Mesenchymal stem cell (in vitro differentiated cells and primary cell): ENCODE results near the gene DSCAML1.

ENCODE experiments used
- DNase-seq: peaks from one replicate; pipeline ENCODE4 v3.0.0-alpha.2; 2013
- H2AFZ ChIP-seq: one replicate; pipeline ENCODE4 v1.6.1; 2013; ENCODE audit warnings: low read depth, mild to moderate bottlenecking, control low read depth, inconsistent platforms, low read length, moderate library complexity
- H2AK5ac ChIP-seq: 2 replicates; pipeline ENCODE4 v1.6.1; 2013; ENCODE audit warnings: low read length, moderate library complexity, mild to moderate bottlenecking, inconsistent platforms; ENCODE audit not compliant: severe bottlenecking
- H2BK120ac ChIP-seq: one replicate; pipeline ENCODE4 v1.6.1; 2013; ENCODE audit warnings: low read depth, mild to moderate bottlenecking, inconsistent platforms, low read length, moderate library complexity
- H2BK12ac ChIP-seq, 2 experiments: one replicate each; pipeline ENCODE4 v1.6.1; 2013; ENCODE audit warnings: inconsistent platforms in 2 of 2, low read length in 2 of 2, mild to moderate bottlenecking in 2 of 2, moderate library complexity in 2 of 2, control low read depth in 1 of 2
- H2BK15ac ChIP-seq: one replicate; pipeline ENCODE4 v1.6.1; 2013; ENCODE audit warnings: mild to moderate bottlenecking, low read depth, inconsistent platforms; ENCODE audit not compliant: poor library complexity, severe bottlenecking
- H2BK5ac ChIP-seq: 2 replicates; pipeline ENCODE4 v1.6.1; 2013; ENCODE audit warnings: low read depth, mild to moderate bottlenecking, low read length, control low read depth, inconsistent platforms; ENCODE audit not compliant: poor library complexity, severe bottlenecking
- H3K14ac ChIP-seq, 2 experiments: one replicate each; pipeline ENCODE4 v1.6.1; 2013; ENCODE audit warnings: inconsistent platforms in 2 of 2, low read length in 2 of 2, control low read depth in 1 of 2, mild to moderate bottlenecking in 1 of 2, moderate library complexity in 1 of 2
- H3K18ac ChIP-seq, 2 experiments: one replicate each; pipeline ENCODE4 v1.6.1; 2013; ENCODE audit warnings: inconsistent platforms in 2 of 2, low read length in 2 of 2, control low read depth in 1 of 2, low read depth in 1 of 2, mild to moderate bottlenecking in 1 of 2
- H3K23ac ChIP-seq, 2 experiments: one replicate each; pipeline ENCODE4 v1.6.1; 2013; ENCODE audit warnings: inconsistent platforms in 2 of 2, low read length in 2 of 2, mild to moderate bottlenecking in 2 of 2, moderate library complexity in 2 of 2, control low read depth in 1 of 2
- H3K27ac ChIP-seq: 2 replicates; pipeline ENCODE4 v1.5.1; 2013; ENCODE audit warnings: mild to moderate bottlenecking, moderate library complexity, low read length, control low read depth, inconsistent platforms; ENCODE audit not compliant: poor library complexity, severe bottlenecking
- H3K27me3 ChIP-seq, 2 experiments: 2 replicates each; pipeline versions ENCODE4 v1.6.1 to v1.7.0; 2013; ENCODE audit warnings: low read length in 2 of 2, mild to moderate bottlenecking in 2 of 2, moderate library complexity in 2 of 2, control low read depth in 1 of 2, inconsistent platforms in 1 of 2; ENCODE audit not compliant: control insufficient read depth in 1 of 2, insufficient read depth in 1 of 2
- H3K36me3 ChIP-seq, 2 experiments: 2 replicates each; pipeline versions ENCODE4 v1.6.1 to v1.7.0; 2013; ENCODE audit warnings: low read length in 2 of 2, control low read depth in 1 of 2, inconsistent platforms in 1 of 2, low read depth in 1 of 2, mild to moderate bottlenecking in 1 of 2; ENCODE audit not compliant: insufficient read depth in 2 of 2, control insufficient read depth in 1 of 2
- H3K4ac ChIP-seq, 2 experiments: one replicate each; pipeline ENCODE4 v1.6.1; 2013; ENCODE audit warnings: inconsistent platforms in 2 of 2, low read length in 2 of 2, mild to moderate bottlenecking in 2 of 2, moderate library complexity in 2 of 2, control low read depth in 1 of 2, low read depth in 1 of 2
- H3K4me1 ChIP-seq: 2 replicates; pipeline ENCODE4 v1.6.1; 2013; ENCODE audit warnings: low read depth, low read length, control low read depth; ENCODE audit not compliant: control insufficient read depth, insufficient read depth
- H3K4me2 ChIP-seq: 2 replicates; pipeline ENCODE4 v1.6.1; 2013; ENCODE audit warnings: low read length, mild to moderate bottlenecking, inconsistent platforms; ENCODE audit not compliant: poor library complexity, severe bottlenecking
- H3K4me3 ChIP-seq, 2 experiments: 2 replicates each; pipeline versions ENCODE4 v1.5.1 to v1.7.0; 2013; ENCODE audit warnings: low read length in 2 of 2, mild to moderate bottlenecking in 2 of 2, control low read depth in 1 of 2, low read depth in 1 of 2; ENCODE audit not compliant: insufficient read depth in 1 of 2
- H3K79me1 ChIP-seq: replicated peaks from 2 replicates; pipeline ENCODE4 v1.6.1; 2013; ENCODE audit warnings: mild to moderate bottlenecking, control low read depth, low read length, inconsistent platforms; ENCODE audit not compliant: poor library complexity, severe bottlenecking
- H3K9ac ChIP-seq: 2 replicates; pipeline ENCODE4 v1.7.0; 2013; ENCODE audit warnings: mild to moderate bottlenecking, low read length, moderate library complexity
- H3K9me3 ChIP-seq: 2 replicates; pipeline ENCODE4 v1.7.0; 2013; ENCODE audit warnings: mild to moderate bottlenecking, low read length; ENCODE audit not compliant: control insufficient read depth
- H4K8ac ChIP-seq: one replicate; pipeline ENCODE4 v1.6.1; 2013; ENCODE audit warnings: inconsistent platforms, mild to moderate bottlenecking, low read length, moderate library complexity
- H4K91ac ChIP-seq: one replicate; pipeline ENCODE4 v1.6.1; 2013; ENCODE audit warnings: mild to moderate bottlenecking, low read length, inconsistent platforms
- WGBS: methylation state at CpG from one replicate; pipeline ENCODE4 v1.1.7; 2013; ENCODE audit warnings: mixed read lengths; 5-methylcytosine and 5-hydroxymethylcytosine counted together

DSCAML1 gene

GRCh38 chr11:117519170-117519569 lies 277.8 kb downstream of the DSCAML1 start:
- Histone ChIP-seq H3K4me1 (peaks cover 39% of the 10 kb centered on the region), H3K27me3 (peaks cover 4 to 13% of the 10 kb centered on the region in 2 experiments), H4K91ac (no peak overlapping the region), H3K14ac (no peak overlapping the region), H3K9me3 (no peaks in the 10 kb centered on the region), H2AFZ (no peak overlapping the region), H3K9ac (no peak overlapping the region), H2BK120ac (no peak overlapping the region), H3K27ac (peak overlapping the region; percentile 64), H3K23ac (no peak overlapping the region), H2AK5ac (no peak overlapping the region), H3K36me3 (peaks cover 0 to 20% of the 10 kb centered on the region in 2 experiments), H2BK5ac (no peak overlapping the region), H2BK15ac (no peak overlapping the region), H3K4me3 (no peak overlapping the region), H3K4ac (no peak overlapping the region), H3K4me2 (peak overlapping the region; percentile 11), H3K79me1 (no peaks in the 10 kb centered on the region), H3K18ac (no peak overlapping the region), H4K8ac (no peak overlapping the region), H2BK12ac (no peak overlapping the region)
- no peak for DNase-seq
- WGBS, result 41% methylated on average over 9 of the region's 9 CpGs

GRCh38 chr11:117518455-117518854 lies 278.6 kb downstream of the DSCAML1 start:
- no peak overlapping the region for H4K8ac ChIP-seq
- no peak overlapping the region for H2BK120ac ChIP-seq
- no peak overlapping the region for H3K18ac ChIP-seq
- H3K9ac ChIP-seq, result no peak overlapping the region
- DNase-seq, result no peak
- no peak overlapping the region for H3K4ac ChIP-seq
- no peak overlapping the region for H2AFZ ChIP-seq
- no peak overlapping the region for H2AK5ac ChIP-seq
- no peaks in the 10 kb centered on the region for H3K79me1 ChIP-seq
- H3K4me1 ChIP-seq, result peaks cover 32% of the 10 kb centered on the region
- peaks cover 0 to 20% of the 10 kb centered on the region in 2 experiments for H3K36me3 ChIP-seq
- H2BK12ac ChIP-seq, result no peak overlapping the region
- peaks cover 9 to 16% of the 10 kb centered on the region in 2 experiments for H3K27me3 ChIP-seq
- H3K27ac ChIP-seq, result no peak overlapping the region
- H2BK15ac ChIP-seq, result no peak overlapping the region
- WGBS, result 93% methylated on average over 30 of the region's 30 CpGs
- H3K4me3 ChIP-seq, result no peak overlapping the region
- no peak overlapping the region for H4K91ac ChIP-seq
- H2BK5ac ChIP-seq, result no peak overlapping the region
- no peak overlapping the region for H3K23ac ChIP-seq
- no peaks in the 10 kb centered on the region for H3K9me3 ChIP-seq
- H3K14ac ChIP-seq, result no peak overlapping the region
- H3K4me2 ChIP-seq, result no peak overlapping the region

- peaks cover 9 to 16% of the 10 kb centered on the region in 2 experiments for H3K27me3 ChIP-seq
- H3K36me3 ChIP-seq, result peaks cover 0 to 20% of the 10 kb centered on the region in 2 experiments
- no peak overlapping the region for H2BK5ac ChIP-seq
- WGBS, result 54% methylated on average over 3 of the region's 4 CpGs
- H3K27ac ChIP-seq, result no peak overlapping the region
- no peak overlapping the region for H3K4me2 ChIP-seq
- no peak overlapping the region for H2AFZ ChIP-seq
- no peaks in the 10 kb centered on the region for H3K79me1 ChIP-seq
- H2BK120ac ChIP-seq, result no peak overlapping the region
- peaks cover 32% of the 10 kb centered on the region for H3K4me1 ChIP-seq
- H2AK5ac ChIP-seq, result no peak overlapping the region
- H2BK12ac ChIP-seq, result no peak overlapping the region
- no peak overlapping the region for H3K18ac ChIP-seq
- no peak overlapping the region for H3K4me3 ChIP-seq
- no peak overlapping the region for H2BK15ac ChIP-seq
- H4K8ac ChIP-seq, result no peak overlapping the region
- H3K14ac ChIP-seq, result no peak overlapping the region
- no peak overlapping the region for H3K4ac ChIP-seq
- DNase-seq, result no peak
- H3K23ac ChIP-seq, result no peak overlapping the region
- H3K9ac ChIP-seq, result no peak overlapping the region
- no peak overlapping the region for H4K91ac ChIP-seq
- H3K9me3 ChIP-seq, result no peaks in the 10 kb centered on the region
Measured at GRCh38 chr11:117517097-117517496, 279.9 kb downstream of the DSCAML1 start.

- Histone ChIP-seq H3K9me3 (no peaks in the 10 kb centered on the region), H3K4me2 (no peak overlapping the region), H2AFZ (no peak overlapping the region), H3K14ac (no peak overlapping the region), H3K4ac (no peak overlapping the region), H3K27me3 (peaks cover 10 to 20% of the 10 kb centered on the region in 2 experiments), H2AK5ac (no peak overlapping the region), H3K4me1 (peaks cover 39% of the 10 kb centered on the region), H2BK15ac (no peak overlapping the region), H3K36me3 (peaks cover 0 to 19% of the 10 kb centered on the region in 2 experiments), H3K79me1 (no peaks in the 10 kb centered on the region), H3K18ac (no peak overlapping the region), H2BK12ac (no peak overlapping the region), H2BK120ac (no peak overlapping the region), H3K27ac (no peak overlapping the region), H3K9ac (no peak overlapping the region), H2BK5ac (no peak overlapping the region), H3K23ac (no peak overlapping the region), H4K8ac (no peak overlapping the region), H4K91ac (no peak overlapping the region), H3K4me3 (no peak overlapping the region)
- 83% methylated on average over 21 of the region's 21 CpGs for WGBS
- no peak for DNase-seq
Measured at GRCh38 chr11:117515892-117516787, 280.9 kb downstream of the DSCAML1 start.
